GM03348 (cell line): ENCODE measurements around the gene SGSM1.

Experiments
- DNase-seq: peaks from one replicate; pipeline ENCODE4 v3.0.0; 2012; ENCODE audit warnings: low spot score

The SGSM1 gene, protein sequence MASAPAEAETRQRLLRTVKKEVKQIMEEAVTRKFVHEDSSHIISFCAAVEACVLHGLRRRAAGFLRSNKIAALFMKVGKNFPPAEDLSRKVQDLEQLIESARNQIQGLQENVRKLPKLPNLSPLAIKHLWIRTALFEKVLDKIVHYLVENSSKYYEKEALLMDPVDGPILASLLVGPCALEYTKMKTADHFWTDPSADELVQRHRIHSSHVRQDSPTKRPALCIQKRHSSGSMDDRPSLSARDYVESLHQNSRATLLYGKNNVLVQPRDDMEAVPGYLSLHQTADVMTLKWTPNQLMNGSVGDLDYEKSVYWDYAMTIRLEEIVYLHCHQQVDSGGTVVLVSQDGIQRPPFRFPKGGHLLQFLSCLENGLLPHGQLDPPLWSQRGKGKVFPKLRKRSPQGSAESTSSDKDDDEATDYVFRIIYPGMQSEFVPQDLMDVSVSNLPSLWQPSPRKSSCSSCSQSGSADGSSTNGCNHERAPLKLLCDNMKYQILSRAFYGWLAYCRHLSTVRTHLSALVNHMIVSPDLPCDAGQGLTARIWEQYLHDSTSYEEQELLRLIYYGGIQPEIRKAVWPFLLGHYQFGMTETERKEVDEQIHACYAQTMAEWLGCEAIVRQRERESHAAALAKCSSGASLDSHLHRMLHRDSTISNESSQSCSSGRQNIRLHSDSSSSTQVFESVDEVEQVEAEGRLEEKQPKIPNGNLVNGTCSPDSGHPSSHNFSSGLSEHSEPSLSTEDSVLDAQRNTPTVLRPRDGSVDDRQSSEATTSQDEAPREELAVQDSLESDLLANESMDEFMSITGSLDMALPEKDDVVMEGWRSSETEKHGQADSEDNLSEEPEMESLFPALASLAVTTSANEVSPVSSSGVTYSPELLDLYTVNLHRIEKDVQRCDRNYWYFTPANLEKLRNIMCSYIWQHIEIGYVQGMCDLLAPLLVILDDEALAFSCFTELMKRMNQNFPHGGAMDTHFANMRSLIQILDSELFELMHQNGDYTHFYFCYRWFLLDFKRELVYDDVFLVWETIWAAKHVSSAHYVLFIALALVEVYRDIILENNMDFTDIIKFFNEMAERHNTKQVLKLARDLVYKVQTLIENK

GRCh38 chr22:24805790-24806662 is at the start of gene SGSM1:
Gene SGSM1, plus strand, starts transcription at chr22:24806211. Its CDS starts 115 bp downstream, at chr22:24806326.
- peak; percentile 88 for DNase-seq

- peak; percentile 68 for DNase-seq
Measured at GRCh38 chr22:24758164-24758799, 47.7 kb upstream of the SGSM1 start.

DNA sequence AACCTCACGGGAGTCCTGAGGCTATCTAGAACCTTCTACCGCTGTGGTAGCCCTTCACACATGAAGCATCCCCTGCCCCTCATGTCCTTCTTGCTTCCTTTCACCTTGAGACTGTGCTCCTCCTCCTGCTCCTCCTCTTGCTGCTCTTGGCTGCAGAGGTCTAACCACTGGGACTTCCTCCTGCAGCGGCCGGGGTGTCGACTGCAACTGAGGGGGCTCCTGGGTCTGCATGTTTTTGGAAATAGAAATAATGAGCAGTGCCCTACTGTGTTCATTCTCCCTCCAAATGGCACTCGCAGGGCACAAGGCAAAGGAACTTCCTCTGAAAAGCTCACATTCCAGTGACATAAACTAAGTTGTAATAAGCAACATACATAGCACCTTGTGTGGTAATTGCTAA is 46.2 kb upstream of the SGSM1 start:
- no peak for DNase-seq

DNA sequence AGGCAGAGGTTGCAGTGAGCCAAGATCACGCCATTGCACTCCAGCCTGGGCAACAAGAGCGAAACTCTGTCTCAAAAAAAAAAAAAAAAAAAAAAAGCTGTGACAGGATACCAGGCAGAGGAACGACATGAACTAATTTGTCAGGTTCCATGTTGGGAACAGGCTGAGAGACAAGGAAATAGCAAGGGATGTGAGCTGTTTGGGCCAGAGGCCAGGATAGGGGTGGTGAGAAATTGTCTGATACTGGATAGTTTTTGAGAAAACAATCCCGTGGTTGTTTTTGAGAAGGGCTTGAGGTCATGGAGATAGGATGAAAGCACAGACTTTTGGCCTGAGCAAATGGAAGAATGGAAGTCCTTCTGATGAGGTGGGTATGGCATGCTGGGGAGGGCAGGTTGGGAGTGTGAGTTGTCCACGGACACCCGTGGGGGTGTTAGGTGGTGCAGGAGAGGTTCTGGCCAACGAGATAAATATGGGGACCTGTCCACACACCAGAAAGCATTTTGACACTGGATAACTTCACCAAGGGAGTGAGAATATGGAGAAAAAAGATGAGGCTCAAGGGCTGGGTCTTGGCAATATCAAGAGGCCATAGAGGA is 45.2 kb upstream of the SGSM1 start:
- DNase-seq: no peak

GRCh38 chr22:24761888-24762675 is 43.9 kb upstream of the SGSM1 start:
- DNase-seq: no peak

DNA sequence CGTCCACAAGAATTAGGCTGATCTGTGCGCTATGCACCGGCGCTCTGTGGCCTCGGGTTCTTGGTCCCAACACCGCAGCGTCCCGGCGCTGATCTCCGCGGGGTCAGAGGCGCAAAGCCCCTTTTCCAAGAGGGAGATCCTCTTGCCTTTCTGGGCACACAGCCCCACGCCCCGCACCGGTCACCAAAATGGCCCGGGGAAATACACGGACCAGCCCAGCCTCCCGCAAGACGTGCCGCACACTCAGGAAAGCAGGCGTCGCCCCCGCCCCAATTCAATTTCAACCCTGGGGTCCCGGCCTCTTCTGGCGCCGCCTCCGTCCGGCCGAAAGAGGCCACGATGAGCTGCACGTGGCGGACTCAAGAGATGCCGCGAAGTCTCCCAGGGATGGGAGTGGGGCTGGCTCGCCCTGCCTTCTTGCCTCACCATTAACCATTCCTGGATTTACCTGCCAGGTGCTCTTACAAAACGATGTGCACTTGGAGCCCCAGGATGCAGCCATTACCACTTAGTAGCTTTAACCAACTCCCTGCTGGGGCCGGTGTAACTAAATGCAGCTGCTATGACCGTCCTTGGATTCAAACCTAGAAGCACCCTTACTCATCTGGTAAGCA is 42.0 kb upstream of the SGSM1 start:
- no peak for DNase-seq

GRCh38 chr22:24765166-24765565 is 40.8 kb upstream of the SGSM1 start:
- no peak for DNase-seq

- DNase-seq: peak; percentile 74
Measured at GRCh38 chr22:24768537-24769374, 37.3 kb upstream of the SGSM1 start.

- peak; percentile 55 for DNase-seq
Measured at GRCh38 chr22:24772493-24773220, 33.4 kb upstream of the SGSM1 start.

GRCh38 chr22:24775769-24776492 is 30.1 kb upstream of the SGSM1 start:
- DNase-seq: no peak

- no peak for DNase-seq
Measured at GRCh38 chr22:24776525-24776924, 29.5 kb upstream of the SGSM1 start.

DNA sequence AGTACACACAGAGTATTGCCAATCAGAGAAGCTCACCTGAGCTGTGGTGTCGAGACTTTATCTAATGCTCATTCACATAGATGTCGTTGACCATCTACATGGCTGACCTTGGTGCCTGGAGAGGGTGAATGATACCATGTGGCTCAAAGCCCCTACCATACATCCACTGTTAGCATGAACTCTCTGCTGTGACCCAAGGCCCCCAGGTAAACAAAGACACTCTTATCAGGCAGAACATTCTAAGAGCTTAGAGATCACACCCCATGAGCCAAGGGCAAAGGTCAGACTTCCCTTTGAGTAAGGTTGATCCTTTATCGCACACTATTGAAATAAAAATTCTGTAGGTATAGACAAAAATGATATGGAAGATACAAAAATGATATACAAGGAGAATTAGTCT is 16.5 kb upstream of the SGSM1 start:
- DNase-seq: no peak

- DNase-seq: no peak
Measured at GRCh38 chr22:24791362-24791761, 14.6 kb upstream of the SGSM1 start.

- DNase-seq: no peak
Measured at GRCh38 chr22:24796056-24796455, 10.0 kb upstream of the SGSM1 start.

DNA sequence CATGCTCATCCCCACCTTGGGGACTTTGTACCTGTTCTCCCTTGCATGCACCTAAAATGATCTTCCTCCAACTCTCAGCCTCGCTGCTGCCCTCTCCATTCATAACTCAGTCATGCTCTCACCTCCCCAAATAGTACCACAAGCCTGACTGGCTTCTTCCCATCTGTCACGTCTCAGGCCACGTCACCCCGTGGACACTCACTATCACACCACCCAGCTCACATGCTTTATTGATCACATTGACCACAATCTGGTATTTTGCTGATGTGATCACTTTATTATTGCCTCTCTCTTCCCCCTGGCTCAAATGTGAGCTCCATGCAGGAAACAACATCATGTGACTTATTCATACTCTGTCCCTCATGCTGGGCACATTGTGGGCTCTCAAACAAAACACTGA is 9.2 kb upstream of the SGSM1 start:
- no peak for DNase-seq

DNA sequence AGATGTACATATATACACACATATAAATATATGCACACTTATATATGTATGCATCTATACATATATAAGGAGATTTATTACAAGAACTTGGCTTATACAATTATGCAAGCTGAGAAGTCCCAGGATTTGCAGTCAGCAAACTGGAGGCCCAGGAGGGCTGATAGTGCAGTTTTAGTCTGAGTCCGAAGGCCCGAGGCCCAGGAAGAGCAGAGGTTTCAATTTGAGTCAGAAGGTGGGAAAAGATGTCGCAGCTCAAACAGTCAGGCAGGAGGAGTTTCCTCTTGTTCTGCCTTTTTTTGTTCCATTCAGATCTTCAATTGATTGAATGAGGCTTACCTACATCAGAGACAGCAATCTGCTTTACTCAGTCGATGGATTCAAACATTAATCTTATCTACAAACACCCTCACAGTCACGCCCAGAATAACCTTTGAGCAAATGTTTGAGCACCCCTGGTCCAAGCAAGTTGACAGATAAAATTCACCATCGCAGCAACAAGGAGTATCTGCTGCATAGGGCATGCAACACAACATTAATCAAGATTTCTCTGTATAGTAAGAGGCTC is 4.0 kb upstream of the SGSM1 start:
- DNase-seq: no peak

- DNase-seq: peak; percentile 78
Measured at GRCh38 chr22:24803064-24803542, 2.9 kb upstream of the SGSM1 start.
